Hepatocyte (in vitro differentiated cells): Measurements from ENCODE around the gene CEP83. TPM values are rescaled to one million over a fixed set of nuclear protein-coding genes. Genes with fewer than 3 reads are reported as not detected.

ENCODE experiments used
- DNase-seq: peaks from one replicate; pipeline ENCODE4 v3.0.0-alpha.2; 2016; ENCODE audit warnings: low spot score
- H2AFZ ChIP-seq: fragments of 200-600 bp; sonication (generic); 2 replicates; pipeline ENCODE4 v1.6.0; 2016; ENCODE audit warnings: antibody characterized with exemption, mild to moderate bottlenecking
- H3K27ac ChIP-seq: fragments of 200-600 bp; sonication (generic); 2 replicates; pipeline ENCODE4 v1.5.1; 2016; ENCODE audit warnings: mild to moderate bottlenecking
- H3K27me3 ChIP-seq: fragments of 200-600 bp; sonication (generic); 2 replicates; pipeline ENCODE4 v1.6.1; 2016
- H3K36me3 ChIP-seq: fragments of 200-600 bp; sonication (generic); replicated peaks from 2 replicates; pipeline ENCODE4 v1.5.1; 2016; ENCODE audit warnings: low read depth; ENCODE audit not compliant: insufficient read depth
- H3K4me1 ChIP-seq: fragments of 200-600 bp; sonication (generic); 2 replicates; pipeline ENCODE4 v1.5.1; 2016; ENCODE audit warnings: mild to moderate bottlenecking, moderate library complexity; ENCODE audit not compliant: insufficient read depth
- H3K4me2 ChIP-seq: fragments of 200-600 bp; sonication (generic); 2 replicates; pipeline ENCODE4 v1.6.0; 2016
- H3K4me3 ChIP-seq: fragments of 200-600 bp; sonication (generic); 2 replicates; pipeline ENCODE4 v1.5.1; 2016; ENCODE audit warnings: mild to moderate bottlenecking
- H3K79me2 ChIP-seq: fragments of 200-600 bp; sonication (generic); 2 replicates; pipeline ENCODE4 v1.6.0; 2017; ENCODE audit warnings: mild to moderate bottlenecking
- H3K9me2 ChIP-seq: fragments of 200-600 bp; sonication (generic); replicated peaks from 2 replicates; pipeline ENCODE4 v1.6.0; 2017; ENCODE audit warnings: mild to moderate bottlenecking; ENCODE audit not compliant: insufficient read depth
- H3K9me3 ChIP-seq: fragments of 200-600 bp; sonication (generic); 2 replicates; pipeline ENCODE4 v1.5.1; 2016; ENCODE audit warnings: low read depth, mild to moderate bottlenecking
- H4K20me1 ChIP-seq: fragments of 200-600 bp; sonication (generic); 2 replicates; pipeline ENCODE4 v1.6.0; 2016; ENCODE audit warnings: mild to moderate bottlenecking; ENCODE audit not compliant: insufficient read depth, poor library complexity, severe bottlenecking
- EZH2 ChIP-seq: fragments of 200-600 bp; sonication (generic); IDR thresholded peaks from 2 replicates; pipeline ENCODE4 v1.6.1; 2016; ENCODE audit warnings: antibody characterized with exemption, mild to moderate bottlenecking, borderline replicate concordance
- EZH2phosphoT487 ChIP-seq: fragments of 200-600 bp; sonication (generic); IDR thresholded peaks from one replicate; pipeline ENCODE4 v1.6.1; 2018; ENCODE audit warnings: antibody characterized with exemption, mild to moderate bottlenecking, low read depth, moderate library complexity; ENCODE audit not compliant: unreplicated experiment, severe bottlenecking
- WGBS: methylation state at CpG from one replicate; pipeline ENCODE4 v1.1.6; 2016; ENCODE audit warnings: low lambda C conversion rate; ENCODE audit errors: missing lambda C conversion rate; 5-methylcytosine and 5-hydroxymethylcytosine counted together
- polyA plus RNA-seq: library from polyadenylated mRNA; unstranded; fragments of >200 nt; fragmentation: Nextera tagmentation; extraction: Ambion mirVana; gene quantifications from 2 replicates; pipeline ENCODE4 v1.2.1, GENCODE V29; 2016
- total RNA-seq: library from RNA; depleted of rRNA; stranded (reverse); fragments of >200 nt; gene quantifications from 2 replicates; pipeline ENCODE4 v1.2.3, GENCODE V29; 2014
- TF ChIP-seq, protein P1 (sequence below): fragments of 200-600 bp; sonication (generic); IDR thresholded peaks from 2 replicates; pipeline ENCODE4 v1.5.1; 2016; ENCODE audit warnings: antibody characterized with exemption, mild to moderate bottlenecking; ENCODE audit not compliant: poor library complexity

The CEP83 gene
- total and polyA plus RNA-seq, 2 experiments from 2014 or later: 3.7 to 20.1 TPM

GRCh38 chr12:94437303-94437702, 22.4 kb downstream of the CEP83 start:
- no peaks in the 10 kb centered on the region for H4K20me1 ChIP-seq
- no peaks in the 10 kb centered on the region for H3K4me1 ChIP-seq
- TF ChIP-seq, protein P1, sequence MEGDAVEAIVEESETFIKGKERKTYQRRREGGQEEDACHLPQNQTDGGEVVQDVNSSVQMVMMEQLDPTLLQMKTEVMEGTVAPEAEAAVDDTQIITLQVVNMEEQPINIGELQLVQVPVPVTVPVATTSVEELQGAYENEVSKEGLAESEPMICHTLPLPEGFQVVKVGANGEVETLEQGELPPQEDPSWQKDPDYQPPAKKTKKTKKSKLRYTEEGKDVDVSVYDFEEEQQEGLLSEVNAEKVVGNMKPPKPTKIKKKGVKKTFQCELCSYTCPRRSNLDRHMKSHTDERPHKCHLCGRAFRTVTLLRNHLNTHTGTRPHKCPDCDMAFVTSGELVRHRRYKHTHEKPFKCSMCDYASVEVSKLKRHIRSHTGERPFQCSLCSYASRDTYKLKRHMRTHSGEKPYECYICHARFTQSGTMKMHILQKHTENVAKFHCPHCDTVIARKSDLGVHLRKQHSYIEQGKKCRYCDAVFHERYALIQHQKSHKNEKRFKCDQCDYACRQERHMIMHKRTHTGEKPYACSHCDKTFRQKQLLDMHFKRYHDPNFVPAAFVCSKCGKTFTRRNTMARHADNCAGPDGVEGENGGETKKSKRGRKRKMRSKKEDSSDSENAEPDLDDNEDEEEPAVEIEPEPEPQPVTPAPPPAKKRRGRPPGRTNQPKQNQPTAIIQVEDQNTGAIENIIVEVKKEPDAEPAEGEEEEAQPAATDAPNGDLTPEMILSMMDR: no peak
- TF ChIP-seq EZH2phosphoT487: no peak
- TF ChIP-seq EZH2: no peak
- WGBS: 97% methylated on average over 1 of the region's 1 CpG
- no peak overlapping the region for H3K4me3 ChIP-seq
- no peaks in the 10 kb centered on the region for H3K27me3 ChIP-seq
- DNase-seq: no peak
- no peaks in the 10 kb centered on the region for H3K9me2 ChIP-seq
- no peak overlapping the region for H3K27ac ChIP-seq
- H2AFZ ChIP-seq: no peak overlapping the region
- no peaks in the 10 kb centered on the region for H3K36me3 ChIP-seq
- H3K79me2 ChIP-seq: peaks cover 49% of the 10 kb centered on the region
- no peak overlapping the region for H3K4me2 ChIP-seq
- no peaks in the 10 kb centered on the region for H3K9me3 ChIP-seq

DNA sequence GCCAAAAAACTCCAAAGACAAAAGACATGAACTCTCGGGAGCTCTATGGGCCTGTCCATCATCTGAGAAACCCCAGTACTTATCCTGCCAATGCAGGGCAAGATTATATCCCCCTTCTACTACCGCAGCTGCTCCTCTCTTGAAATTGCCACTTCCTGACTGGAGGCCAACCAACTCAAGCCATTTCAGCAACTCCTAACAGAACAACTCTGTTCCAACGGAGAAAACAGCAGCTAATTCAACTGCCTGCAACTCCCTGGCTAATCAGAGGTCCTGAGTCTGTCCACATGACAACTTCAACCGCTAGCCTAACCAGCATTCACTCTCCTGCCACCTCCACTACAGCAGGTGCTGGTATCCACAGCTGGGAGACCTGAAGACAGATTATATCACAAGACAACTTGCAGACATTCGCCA, 24.1 kb downstream of the CEP83 start:
- no peak for DNase-seq
- H3K4me1 ChIP-seq: no peaks in the 10 kb centered on the region
- H3K27me3 ChIP-seq: no peaks in the 10 kb centered on the region
- H4K20me1 ChIP-seq: no peaks in the 10 kb centered on the region
- no peaks in the 10 kb centered on the region for H3K9me2 ChIP-seq
- H3K79me2 ChIP-seq: peaks cover 46% of the 10 kb centered on the region
- H3K4me2 ChIP-seq: no peak overlapping the region
- H3K36me3 ChIP-seq: no peaks in the 10 kb centered on the region
- H3K4me3 ChIP-seq: no peak overlapping the region
- no peak overlapping the region for H2AFZ ChIP-seq
- 51% methylated on average over 5 of the region's 5 CpGs for WGBS
- peaks cover 8% of the 10 kb centered on the region for H3K9me3 ChIP-seq
- TF ChIP-seq, protein P1: no peak
- TF ChIP-seq EZH2 (no peak), EZH2phosphoT487 (no peak)
- H3K27ac ChIP-seq: no peak overlapping the region

GRCh38 chr12:94434171-94434570, 25.5 kb downstream of the CEP83 start:
- peak overlapping the region; percentile 67 for H3K27ac ChIP-seq
- DNase-seq: no peak
- no peaks in the 10 kb centered on the region for H3K4me1 ChIP-seq
- H3K79me2 ChIP-seq: peaks cover 44% of the 10 kb centered on the region
- H3K9me3 ChIP-seq: peaks cover 12% of the 10 kb centered on the region
- no peaks in the 10 kb centered on the region for H3K36me3 ChIP-seq
- H4K20me1 ChIP-seq: no peaks in the 10 kb centered on the region
- no peak overlapping the region for H2AFZ ChIP-seq
- peak overlapping the region; percentile 40 for H3K4me2 ChIP-seq
- no peaks in the 10 kb centered on the region for H3K27me3 ChIP-seq
- no peak for TF ChIP-seq EZH2phosphoT487
- no peak for TF ChIP-seq EZH2
- TF ChIP-seq, protein P1: peak; percentile 56
- no peak overlapping the region for H3K4me3 ChIP-seq
- no peaks in the 10 kb centered on the region for H3K9me2 ChIP-seq
- 64% methylated on average over 3 of the region's 3 CpGs for WGBS

- no peaks in the 10 kb centered on the region for H3K4me1 ChIP-seq
- 26% methylated on average over 1 of the region's 1 CpG for WGBS
- no peaks in the 10 kb centered on the region for H3K9me2 ChIP-seq
- no peaks in the 10 kb centered on the region for H3K27me3 ChIP-seq
- H4K20me1 ChIP-seq: no peaks in the 10 kb centered on the region
- H3K4me2 ChIP-seq: peak overlapping the region; percentile 40
- TF ChIP-seq EZH2phosphoT487 (no peak), EZH2 (no peak)
- TF ChIP-seq, protein P1: no peak
- DNase-seq: no peak
- peak overlapping the region; percentile 67 for H3K27ac ChIP-seq
- peaks cover 12% of the 10 kb centered on the region for H3K9me3 ChIP-seq
- H3K36me3 ChIP-seq: no peaks in the 10 kb centered on the region
- H2AFZ ChIP-seq: no peak overlapping the region
- no peak overlapping the region for H3K4me3 ChIP-seq
- H3K79me2 ChIP-seq: peaks cover 42% of the 10 kb centered on the region
Observed at GRCh38 chr12:94433744-94434143, 25.9 kb downstream of the CEP83 start.
